HG03558 (cell line): ENCODE data around the gene COX4I2.
"Not testable (repeated sequence)": the region's sequence is repeated elsewhere in the genome, so short reads cannot be mapped to it uniquely, and the experiment has no call there.

ENCODE experiments used
- ATAC-seq: cut with Tn5 transposase; IDR thresholded peaks from one replicate; pipeline ENCODE4 v1.9.1; 2021; ENCODE audit warnings: moderate number of reproducible peaks; ENCODE audit not compliant: unreplicated experiment; ENCODE audit errors: extremely low read depth

Gene COX4I2

GRCh38 chr20:31648104-31648503 lies 10.4 kb downstream of the COX4I2 start:
- not testable (repeated sequence) for ATAC-seq

GRCh38 chr20:31652917-31653396 lies 15.2 kb downstream of the COX4I2 start:
- ATAC-seq, result no peak

GRCh38 chr20:31653561-31653960 lies 15.8 kb downstream of the COX4I2 start:
- ATAC-seq, result no peak

GRCh38 chr20:31654534-31654933 lies 16.8 kb downstream of the COX4I2 start:
- ATAC-seq, result no peak

GRCh38 chr20:31661625-31662371 lies 24.1 kb downstream of the COX4I2 start:
- ATAC-seq, result no peak

GRCh38 chr20:31662372-31662854 lies 24.7 kb downstream of the COX4I2 start:
- no peak for ATAC-seq

GRCh38 chr20:31663524-31663837 lies 25.8 kb downstream of the COX4I2 start:
- ATAC-seq, result no peak

GRCh38 chr20:31663838-31664695 lies 26.4 kb downstream of the COX4I2 start:
- ATAC-seq, result no peak

DNA sequence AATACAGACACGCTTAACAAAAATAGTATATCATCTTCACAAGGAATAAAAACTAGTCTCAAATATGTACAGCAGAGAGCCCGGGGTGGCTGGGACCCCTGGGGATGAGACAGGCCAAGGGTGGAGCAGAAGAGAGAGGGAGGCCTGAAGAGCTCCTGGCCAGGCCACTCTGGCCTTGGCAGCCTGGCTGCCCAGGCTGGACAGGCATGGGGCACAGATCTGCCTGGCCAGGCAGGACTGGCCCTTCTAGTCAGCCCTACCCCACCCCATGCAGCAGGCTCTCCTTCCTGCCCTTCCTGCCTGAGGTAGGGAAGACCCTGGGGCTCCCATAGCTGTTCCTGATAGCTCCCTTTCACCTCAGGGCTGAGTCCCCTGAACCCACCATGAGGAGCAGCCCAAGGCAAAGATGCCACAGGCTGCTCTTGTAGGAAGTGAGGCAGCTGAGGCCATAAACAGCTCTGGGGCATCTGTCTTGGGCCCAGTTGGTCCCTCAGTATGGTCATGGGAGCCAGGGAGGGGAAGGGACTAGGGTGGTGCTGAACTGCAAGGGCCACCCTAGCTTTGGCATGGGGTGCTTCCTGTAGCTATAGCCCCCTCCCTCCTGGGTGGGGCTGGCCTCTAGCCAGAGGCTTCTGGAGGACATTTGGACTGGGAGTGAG lies 27.1 kb downstream of the COX4I2 start:
- no peak for ATAC-seq

GRCh38 chr20:31665753-31666152 lies 28.0 kb downstream of the COX4I2 start:
- ATAC-seq, result no peak

DNA sequence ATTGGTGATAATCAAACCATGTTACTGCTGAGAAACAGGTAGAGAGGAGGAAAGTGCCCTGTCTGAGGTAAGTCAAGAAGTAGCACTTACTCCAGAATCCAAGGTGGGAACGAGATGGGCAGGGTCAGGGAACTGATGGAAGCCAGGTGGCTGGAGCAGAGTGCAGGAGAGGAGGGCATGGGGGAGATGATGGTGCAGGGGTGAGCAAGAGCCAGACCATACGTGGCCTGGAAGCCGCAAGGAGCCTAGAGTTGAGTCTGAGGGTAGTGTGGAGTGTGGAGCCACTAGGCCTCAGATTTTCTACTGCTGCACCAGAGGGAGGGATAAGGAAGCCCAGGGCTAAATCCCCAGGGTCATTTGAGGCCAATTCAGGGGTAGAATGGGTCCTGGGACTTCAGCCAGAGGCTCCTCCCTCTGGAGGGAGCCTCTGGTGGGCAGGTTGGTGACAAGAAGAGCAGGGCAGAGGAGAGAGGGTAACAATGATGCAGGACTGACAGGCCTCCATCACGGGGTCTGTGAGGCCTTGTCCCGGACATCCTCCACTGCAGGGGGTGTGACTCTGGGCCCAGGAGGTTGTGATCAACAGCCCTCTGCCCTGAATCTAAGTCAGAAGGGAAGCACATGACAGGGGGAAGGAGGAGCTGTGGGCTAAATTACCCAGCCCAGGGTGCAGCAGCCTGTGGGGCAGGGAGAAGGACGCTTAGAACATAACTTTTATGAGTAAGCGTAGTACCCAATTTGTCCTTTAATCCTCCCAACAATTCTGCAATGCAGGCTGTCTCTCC lies 28.7 kb downstream of the COX4I2 start:
- ATAC-seq, result no peak

DNA sequence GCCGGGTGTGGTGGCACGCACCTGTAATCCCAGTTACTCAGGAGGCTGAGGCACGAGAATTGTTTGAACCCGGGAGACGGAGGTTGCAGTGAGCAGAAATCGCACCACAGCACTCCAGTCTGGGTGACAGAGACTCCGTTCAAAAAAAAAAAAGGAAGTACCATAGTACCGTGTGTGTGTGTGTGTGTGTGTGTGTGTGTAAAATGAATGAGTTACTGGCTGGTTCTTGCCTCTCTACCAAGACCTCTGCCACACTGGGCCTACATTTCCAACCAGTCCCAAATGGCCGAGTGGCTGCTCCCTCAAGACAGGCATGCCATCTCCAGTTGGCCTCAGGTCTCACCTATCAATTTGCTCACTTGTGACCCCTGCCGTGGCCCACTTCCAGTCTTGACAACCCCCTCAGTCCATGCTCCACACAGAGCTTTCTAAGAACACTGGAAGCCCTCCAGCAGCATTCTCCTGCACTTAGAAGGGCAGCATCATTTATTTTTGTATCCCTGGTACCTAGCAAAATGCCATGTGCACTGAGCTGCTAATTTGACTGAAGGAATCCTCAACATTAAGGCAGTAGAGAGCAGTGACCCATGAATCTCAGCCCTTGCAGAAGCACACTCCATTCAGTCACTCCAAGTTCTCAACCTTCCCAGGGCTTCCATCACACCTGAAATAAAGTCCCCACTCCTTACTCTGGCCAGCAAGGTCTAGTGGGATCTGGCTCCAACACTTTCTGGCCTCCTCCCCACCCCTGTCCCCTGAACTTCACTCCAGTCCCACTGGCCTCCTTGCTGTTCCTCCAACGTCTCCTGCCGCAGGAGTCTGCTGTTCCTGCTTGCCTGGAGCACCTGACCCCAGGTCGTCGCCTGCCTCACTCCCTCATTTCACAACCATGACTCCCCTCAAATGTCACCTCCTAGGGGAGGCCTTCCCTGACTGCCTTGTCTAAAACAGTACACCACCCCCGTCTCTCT lies 29.9 kb downstream of the COX4I2 start:
- ATAC-seq, result no peak

DNA sequence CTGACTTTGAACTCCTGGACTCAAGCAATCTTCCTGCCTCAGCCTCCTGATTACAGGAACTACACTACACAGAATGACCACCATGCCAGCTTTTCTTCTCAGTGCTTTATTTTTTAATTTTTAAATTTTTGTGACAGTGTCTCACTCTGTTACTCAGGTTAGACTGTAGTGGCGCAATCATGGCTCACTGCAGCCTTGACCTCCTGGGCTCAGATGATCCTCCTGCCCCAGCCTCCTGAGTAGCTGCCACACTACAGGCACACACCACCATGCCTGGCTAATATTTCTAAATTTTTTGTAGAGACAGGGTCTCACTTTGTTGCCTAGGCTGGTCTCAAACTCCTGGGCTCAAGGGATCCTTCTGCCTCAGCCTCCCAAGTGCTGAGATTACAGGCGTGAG lies 31.2 kb downstream of the COX4I2 start:
- ATAC-seq, result not testable (repeated sequence)

DNA sequence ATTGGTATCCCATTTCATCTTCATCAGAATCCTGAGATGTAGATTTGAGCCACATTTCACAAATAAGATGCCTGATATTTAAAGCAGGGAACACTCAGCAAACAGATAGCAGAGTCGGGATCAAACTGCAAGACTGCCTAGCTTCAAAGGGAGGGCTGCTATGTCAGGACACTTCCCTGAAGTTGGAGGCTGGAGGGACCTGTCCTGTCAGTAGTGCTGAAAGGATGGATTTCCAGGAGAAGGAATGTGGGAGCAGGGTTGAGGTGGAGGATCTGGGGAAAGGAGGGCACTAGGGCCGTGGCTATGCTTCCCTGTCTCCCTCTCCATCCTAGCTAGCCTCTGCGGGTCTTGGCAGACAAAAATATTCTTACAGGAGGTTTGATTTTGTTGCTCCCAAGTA lies 32.2 kb downstream of the COX4I2 start:
- ATAC-seq, result no peak

GRCh38 chr20:31670371-31671228 lies 32.9 kb downstream of the COX4I2 start:
- ATAC-seq, result no peak

- no peak for ATAC-seq
Observed at GRCh38 chr20:31671324-31671723, 33.6 kb downstream of the COX4I2 start.

- no peak for ATAC-seq
Observed at GRCh38 chr20:31673435-31673834, 35.7 kb downstream of the COX4I2 start.

- no peak for ATAC-seq
Observed at GRCh38 chr20:31673943-31674463, 36.3 kb downstream of the COX4I2 start.
